ENCODE results near the gene TARS2. TPM values are rescaled to one million over a fixed set of nuclear protein-coding genes. Genes with fewer than 3 reads are reported as not detected.

TARS2 gene
- total and polyA plus RNA-seq, 2 of the 13 experiments (the other 11 are each of a cell fraction or from before 2014, with no cell fraction given) = 21.3 to 22.8 TPM

- TF ChIP-seq KDM4B (CRISPR knock-in tag; IDR thresholded peaks at IDR 0.05) (no peak), ZNF121 (CRISPR knock-in tag; IDR thresholded peaks at IDR 0.05) (no peak), ZNF720 (CRISPR knock-in tag; IDR thresholded peaks at IDR 0.05) (no peak), NR2C2 (CRISPR knock-in tag; IDR thresholded peaks at IDR 0.05; ENCODE audit: borderline replicate concordance) (peak; percentile 78), KDM5A (IDR thresholded peaks at IDR 0.05; ENCODE audit: borderline replicate concordance, low read length) (no peak), MYC (CRISPR knock-in tag; IDR thresholded peaks at IDR 0.05; ENCODE audit: borderline replicate concordance) (no peak), ZNF704 (CRISPR knock-in tag; IDR thresholded peaks at IDR 0.05; ENCODE audit: borderline replicate concordance) (no peak), SIN3A (IDR thresholded peaks at IDR 0.05; ENCODE audit: borderline replicate concordance, low read depth, low read length) (no peak), THAP11 (CRISPR knock-in tag; IDR thresholded peaks at IDR 0.05) (peak; percentile 70), ZC3H13 (CRISPR knock-in tag; IDR thresholded peaks at IDR 0.05) (no peak), SNRNP70 (IDR thresholded peaks at IDR 0.05; ENCODE audit: low read depth, low read length) (no peak), ZNF281 (CRISPR knock-in tag; IDR thresholded peaks at IDR 0.05; ENCODE audit: borderline replicate concordance) (no peak), ZNF816 (CRISPR knock-in tag; IDR thresholded peaks at IDR 0.05; ENCODE audit: borderline replicate concordance) (no peak), BORCS8-MEF2B (CRISPR knock-in tag; IDR thresholded peaks at IDR 0.05) (no peak), ZNF136 (CRISPR knock-in tag; IDR thresholded peaks at IDR 0.05; ENCODE audit: low read depth) (no peak), EED (CRISPR knock-in tag; IDR thresholded peaks at IDR 0.05) (no peak), NFKBIZ (CRISPR knock-in tag; IDR thresholded peaks at IDR 0.05) (0 out of 2 replicates have a peak, but pooled peaks have one; percentile 56), ZBTB10 (CRISPR knock-in tag; IDR thresholded peaks at IDR 0.05; ENCODE audit: borderline replicate concordance) (no peak), ATF4 (CRISPR knock-in tag; IDR thresholded peaks at IDR 0.05) (no peak), ZNF598 (CRISPR knock-in tag; IDR thresholded peaks at IDR 0.05; ENCODE audit: borderline replicate concordance) (no peak), ZBTB49 (CRISPR knock-in tag; IDR thresholded peaks at IDR 0.05; ENCODE audit: borderline replicate concordance) (no peak)
Measured at GRCh38 chr1:150473659-150474058, 13.6 kb upstream of the TARS2 start (continued).
